Hematopoietic multipotent progenitor cell treated with erythropoietin and hydrocortisone succinate and interleukin-3 and kit ligand, for 17 days (in vitro differentiated cells): Measurements from ENCODE around the gene SRD5A3.
"Not testable (repeated sequence)": the region's sequence is repeated elsewhere in the genome, so short reads cannot be mapped to it uniquely, and the experiment has no call there.

ENCODE experiments used
- DNase-seq: peaks from one replicate; pipeline ENCODE4 v3.0.0-alpha.2; 2015; ENCODE audit warnings: low spot score

The SRD5A3 gene

GRCh38 chr4:55346851-55347255, 811 bp downstream of the SRD5A3 start:
- DNase-seq: no peak

GRCh38 chr4:55347610-55348228, 1.7 kb downstream of the SRD5A3 start:
- peak; percentile 19 for DNase-seq

- DNase-seq: no peak
These were observed 2.4 kb downstream of the SRD5A3 start for GRCh38 chr4:55348466-55348865.

- DNase-seq: not testable (repeated sequence)
These were observed 4.8 kb downstream of the SRD5A3 start for GRCh38 chr4:55350870-55351269.

- no peak for DNase-seq
These were observed 5.8 kb downstream of the SRD5A3 start for GRCh38 chr4:55351824-55352223.

- DNase-seq: no peak
These were observed 6.7 kb downstream of the SRD5A3 start for GRCh38 chr4:55352726-55353125.

- not testable (repeated sequence) for DNase-seq
These were observed 7.2 kb downstream of the SRD5A3 start for GRCh38 chr4:55353228-55353747.

GRCh38 chr4:55354648-55355047, 8.6 kb downstream of the SRD5A3 start:
- DNase-seq: no peak

GRCh38 chr4:55355555-55355954, 9.5 kb downstream of the SRD5A3 start:
- no peak for DNase-seq

- no peak for DNase-seq
These were observed 11.0 kb downstream of the SRD5A3 start for GRCh38 chr4:55356991-55357461.

GRCh38 chr4:55358246-55358645, 12.2 kb downstream of the SRD5A3 start:
- no peak for DNase-seq

GRCh38 chr4:55358668-55359067, 12.6 kb downstream of the SRD5A3 start:
- no peak for DNase-seq

GRCh38 chr4:55359397-55359916, 13.4 kb downstream of the SRD5A3 start:
- no peak for DNase-seq

GRCh38 chr4:55362938-55363337, 16.9 kb downstream of the SRD5A3 start:
- not testable (repeated sequence) for DNase-seq

- DNase-seq: no peak
These were observed 17.8 kb downstream of the SRD5A3 start for GRCh38 chr4:55363691-55364351.

- no peak for DNase-seq
These were observed 18.8 kb downstream of the SRD5A3 start for GRCh38 chr4:55364691-55365344.

- no peak for DNase-seq
These were observed 19.3 kb downstream of the SRD5A3 start for GRCh38 chr4:55365345-55365728.

- DNase-seq: no peak
These were observed 20.6 kb downstream of the SRD5A3 start for GRCh38 chr4:55366621-55367020.

- no peak for DNase-seq
These were observed 21.2 kb downstream of the SRD5A3 start for GRCh38 chr4:55367084-55367722.

- DNase-seq: no peak
These were observed 23.9 kb downstream of the SRD5A3 start for GRCh38 chr4:55369968-55370367.

- DNase-seq: no peak
These were observed 26.2 kb downstream of the SRD5A3 start for GRCh38 chr4:55372259-55372658.

- DNase-seq: no peak
These were observed 27.4 kb downstream of the SRD5A3 start for GRCh38 chr4:55373461-55373860.
